Mononuclear cell (primary cell): Measurements from ENCODE around the gene RIOK3. TPM values are rescaled to one million over a fixed set of nuclear protein-coding genes. Genes with fewer than 3 reads are reported as not detected.
"Not testable (repeated sequence)": the region's sequence is repeated elsewhere in the genome, so short reads cannot be mapped to it uniquely, and the experiment has no call there.

Experiments used
- H3K27me3 ChIP-seq: 2 replicates; pipeline ENCODE4 v1.6.0; 2011; ENCODE audit warnings: low read length, control low read depth; ENCODE audit not compliant: insufficient read depth
- H3K4me1 ChIP-seq: 2 replicates; pipeline ENCODE4 v1.5.1; 2011; ENCODE audit warnings: mild to moderate bottlenecking, low read length, control low read depth; ENCODE audit not compliant: insufficient read depth
- H3K4me3 ChIP-seq: 2 replicates; pipeline ENCODE4 v1.5.1; 2011; ENCODE audit warnings: mild to moderate bottlenecking, low read length, moderate library complexity
- H3K9me3 ChIP-seq: 2 replicates; pipeline ENCODE4 v1.5.1; 2011; ENCODE audit warnings: low read depth, mild to moderate bottlenecking, control low read depth, low read length
- total RNA-seq: library from RNA; depleted of rRNA; stranded (reverse); fragments of >200 nt; gene quantifications from one replicate; pipeline ENCODE4 v1.2.3, GENCODE V29; 2012

The RIOK3 gene
- total RNA-seq, 1 donor, result 275 TPM

GRCh38 chr18:23501626-23502025, 48.5 kb downstream of the RIOK3 start:
- Histone ChIP-seq H3K4me3 (no peak overlapping the region), H3K27me3 (no peaks in the 10 kb centered on the region), H3K4me1 (peaks cover 71% of the 10 kb centered on the region), H3K9me3 (no peaks in the 10 kb centered on the region)

GRCh38 chr18:23502516-23503037, 49.5 kb downstream of the RIOK3 start:
- H3K4me3 ChIP-seq, result peak overlapping the region; percentile 89
- H3K9me3 ChIP-seq, result no peaks in the 10 kb centered on the region
- H3K4me1 ChIP-seq, result peaks cover 65% of the 10 kb centered on the region
- H3K27me3 ChIP-seq, result no peaks in the 10 kb centered on the region

- Histone ChIP-seq H3K4me1 (peaks cover 57% of the 10 kb centered on the region), H3K4me3 (peak within 1 kb of the TSS; percentile 89), H3K27me3 (no peaks in the 10 kb centered on the region), H3K9me3 (no peaks in the 10 kb centered on the region)
These were observed 50.2 kb downstream of the RIOK3 start, which contains the start of gene RMC1 for GRCh38 chr18:23503038-23503962. Gene RMC1 (plus strand): TSS chr18:23503511. CDS start chr18:23503619, 108 bp downstream.

DNA sequence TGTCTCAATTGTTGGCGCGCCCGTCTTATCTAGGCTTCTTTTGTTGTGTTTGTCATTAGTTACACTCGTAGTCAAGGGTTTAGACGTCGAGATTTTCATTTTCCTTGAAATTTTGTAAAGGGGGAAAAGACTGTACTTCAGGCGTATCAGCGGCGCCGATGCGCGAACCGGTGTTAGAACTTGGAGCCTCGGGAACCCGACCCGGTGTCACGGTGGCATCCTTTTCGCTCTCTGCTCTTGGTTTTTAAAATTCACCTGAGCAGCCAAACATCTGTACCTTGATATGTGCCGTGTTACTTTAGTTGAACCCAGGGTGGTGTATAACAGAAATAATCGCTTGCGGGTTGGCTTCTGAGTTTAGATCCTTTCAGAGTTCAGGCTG, 50.9 kb downstream of the RIOK3 start:
- no peaks in the 10 kb centered on the region for H3K27me3 ChIP-seq
- H3K4me1 ChIP-seq, result peaks cover 51% of the 10 kb centered on the region
- H3K9me3 ChIP-seq, result no peaks in the 10 kb centered on the region
- peak overlapping the region; percentile 89 for H3K4me3 ChIP-seq

DNA sequence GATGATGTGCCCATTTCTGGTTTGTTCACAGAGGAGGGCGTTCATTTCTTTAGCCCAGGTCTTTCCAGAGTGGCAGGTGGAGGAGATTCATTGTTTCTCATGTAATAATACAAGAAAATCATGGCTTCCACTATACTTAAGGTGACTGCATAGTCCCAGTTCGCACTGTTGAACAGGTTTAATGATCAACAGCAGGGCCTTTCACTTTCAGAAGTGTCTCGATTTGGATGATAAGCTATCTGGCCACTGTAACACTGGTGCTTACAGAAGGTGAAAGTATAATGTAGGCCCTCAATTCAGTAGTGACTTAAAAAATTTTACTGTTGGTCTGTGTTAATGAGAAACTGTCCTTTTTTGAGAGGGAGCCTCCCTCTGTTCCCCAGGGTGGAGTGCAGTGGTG, 51.6 kb downstream of the RIOK3 start:
- H3K9me3 ChIP-seq, result no peaks in the 10 kb centered on the region
- peak overlapping the region; percentile 89 for H3K4me3 ChIP-seq
- H3K4me1 ChIP-seq, result peaks cover 43% of the 10 kb centered on the region
- H3K27me3 ChIP-seq, result no peaks in the 10 kb centered on the region

- Histone ChIP-seq H3K9me3 (no peaks in the 10 kb centered on the region), H3K27me3 (no peaks in the 10 kb centered on the region), H3K4me1 (peaks cover 39% of the 10 kb centered on the region), H3K4me3 (no peak overlapping the region)
These were observed 53.3 kb downstream of the RIOK3 start for GRCh38 chr18:23506393-23506792.

DNA sequence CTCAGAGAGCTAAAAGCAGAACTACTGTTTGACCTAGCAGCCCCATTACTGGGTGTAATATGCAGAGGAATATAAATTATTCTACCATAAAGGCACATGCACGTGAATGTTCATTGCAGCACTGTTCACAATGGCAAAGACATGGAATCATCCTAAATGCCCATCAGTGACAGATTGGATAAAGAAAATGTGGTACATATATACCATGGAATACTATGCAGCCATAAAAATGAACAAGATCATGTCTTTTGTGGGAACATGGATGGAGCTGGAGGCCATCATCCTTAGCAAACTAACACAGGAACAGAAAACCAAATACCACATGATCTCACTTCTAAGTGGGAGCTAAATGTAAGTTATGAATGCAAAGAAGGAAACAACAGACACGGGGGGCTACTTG, 57.8 kb downstream of the RIOK3 start:
- not testable (repeated sequence) for H3K9me3 ChIP-seq, H3K27me3 ChIP-seq, H3K4me3 ChIP-seq
- peaks cover 20% of the 10 kb centered on the region for H3K4me1 ChIP-seq

GRCh38 chr18:23512216-23512615, 59.1 kb downstream of the RIOK3 start:
- H3K9me3 ChIP-seq, H3K27me3 ChIP-seq, H3K4me3 ChIP-seq: not testable (repeated sequence)
- H3K4me1 ChIP-seq, result peaks cover 14% of the 10 kb centered on the region

GRCh38 chr18:23512641-23513040, 59.6 kb downstream of the RIOK3 start:
- Histone ChIP-seq H3K4me3 (no peak overlapping the region), H3K9me3 (no peaks in the 10 kb centered on the region), H3K27me3 (no peaks in the 10 kb centered on the region), H3K4me1 (peaks cover 14% of the 10 kb centered on the region)

DNA sequence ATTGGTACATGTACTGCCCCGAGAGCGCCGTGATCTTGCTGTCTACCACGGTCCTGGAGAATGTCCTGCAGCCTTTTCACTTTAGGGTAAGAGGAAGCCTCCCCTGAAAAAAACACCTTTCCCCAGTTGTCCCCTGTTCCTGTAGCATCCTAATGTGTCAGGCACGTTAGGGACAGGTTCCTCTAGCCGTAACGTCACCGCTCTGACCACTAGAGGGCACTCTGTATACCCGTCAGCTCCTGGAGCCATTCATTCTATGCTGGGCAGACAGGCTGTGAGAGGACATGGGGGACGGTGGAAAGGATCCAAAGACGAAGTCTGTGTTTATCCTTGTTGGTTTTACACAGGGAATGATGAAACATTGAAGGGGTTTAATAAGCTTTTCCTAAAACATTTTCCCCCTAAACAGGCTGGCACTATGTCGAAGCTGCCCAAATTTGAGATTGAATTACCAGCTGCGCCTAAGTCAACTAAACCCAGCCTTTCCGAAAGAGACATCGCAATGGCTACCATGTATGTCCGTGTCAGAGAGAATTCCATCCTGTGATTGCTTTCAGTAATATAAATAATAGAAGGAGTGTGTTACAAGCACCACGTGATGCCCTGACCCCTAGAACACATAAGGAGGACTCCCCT, 62.9 kb downstream of the RIOK3 start:
- Histone ChIP-seq H3K9me3 (no peaks in the 10 kb centered on the region), H3K27me3 (no peaks in the 10 kb centered on the region), H3K4me3 (no peak overlapping the region), H3K4me1 (peaks cover 14% of the 10 kb centered on the region)

GRCh38 chr18:23519734-23520133, 66.6 kb downstream of the RIOK3 start:
- H3K9me3 ChIP-seq, result no peaks in the 10 kb centered on the region
- no peaks in the 10 kb centered on the region for H3K27me3 ChIP-seq
- peaks cover 14% of the 10 kb centered on the region for H3K4me1 ChIP-seq
- H3K4me3 ChIP-seq, result no peak overlapping the region

GRCh38 chr18:23521271-23521670, 68.2 kb downstream of the RIOK3 start:
- no peaks in the 10 kb centered on the region for H3K9me3 ChIP-seq
- H3K4me3 ChIP-seq, result no peak overlapping the region
- no peaks in the 10 kb centered on the region for H3K27me3 ChIP-seq
- H3K4me1 ChIP-seq, result peaks cover 14% of the 10 kb centered on the region

- Histone ChIP-seq H3K4me1 (peaks cover 14% of the 10 kb centered on the region), H3K27me3 (no peaks in the 10 kb centered on the region), H3K9me3 (no peaks in the 10 kb centered on the region), H3K4me3 (no peak overlapping the region)
These were observed 68.8 kb downstream of the RIOK3 start for GRCh38 chr18:23521907-23522306.

GRCh38 chr18:23523429-23524212, 70.5 kb downstream of the RIOK3 start:
- no peak overlapping the region for H3K4me3 ChIP-seq
- H3K9me3 ChIP-seq, result no peaks in the 10 kb centered on the region
- H3K27me3 ChIP-seq, result no peaks in the 10 kb centered on the region
- H3K4me1 ChIP-seq, result peaks cover 18% of the 10 kb centered on the region

- peaks cover 24% of the 10 kb centered on the region for H3K4me1 ChIP-seq
- no peaks in the 10 kb centered on the region for H3K27me3 ChIP-seq
- no peaks in the 10 kb centered on the region for H3K9me3 ChIP-seq
- H3K4me3 ChIP-seq, result no peak overlapping the region
These were observed 71.2 kb downstream of the RIOK3 start for GRCh38 chr18:23524213-23524707.
